ENCODE results near the gene NPHP4.

Gene NPHP4

GRCh38 chr1:5907966-5908365 lies 84.3 kb downstream of the NPHP4 start:
- no peak overlapping the region for H3K56ac ChIP-seq (ENCODE audit: low read length)
- H2BK5ac ChIP-seq (ENCODE audit: low read length) = no peak overlapping the region
- no peak overlapping the region for H3K23ac ChIP-seq (ENCODE audit: low read length)
- no peak overlapping the region for H3K4ac ChIP-seq (ENCODE audit: low read depth, low read length)
- no peak for DNase-seq
- no CpG with 5 or more reads among the region's 8 CpGs for WGBS (ENCODE audit: extremely low coverage, insufficient coverage, low lambda C conversion rate)
- H3K4me3 ChIP-seq (ENCODE audit: low read length) = no peak overlapping the region
- H3K18ac ChIP-seq (ENCODE audit: low read length) = no peak overlapping the region
- no peak overlapping the region for H3K9ac ChIP-seq (ENCODE audit: low read length)
- no peak overlapping the region for H3K4me2 ChIP-seq (ENCODE audit: low read length)
- H2AK5ac ChIP-seq (ENCODE audit: low read length) = no peak overlapping the region
- no peak overlapping the region for H4K5ac ChIP-seq (ENCODE audit: low read length)
- H4K8ac ChIP-seq (ENCODE audit: low read depth, low read length) = no peak overlapping the region
- no peaks in the 10 kb centered on the region for H3K79me1 ChIP-seq (ENCODE audit: low read length)
- H3K27me3 ChIP-seq (ENCODE audit: insufficient read depth, low read length, poor library complexity) = no peaks in the 10 kb centered on the region
- H3K27ac ChIP-seq (ENCODE audit: low read depth, low read length) = no peak overlapping the region
- H3K4me1 ChIP-seq (ENCODE audit: control insufficient read depth, low read depth, low read length) = no peaks in the 10 kb centered on the region
- no peak overlapping the region for H2BK120ac ChIP-seq (ENCODE audit: low read depth, low read length)
- no peak overlapping the region for H2BK15ac ChIP-seq (replicated peaks; ENCODE audit: low read depth)
- H3K36me3 ChIP-seq (ENCODE audit: control insufficient read depth, insufficient read depth, low read length) = no peaks in the 10 kb centered on the region
- no peaks in the 10 kb centered on the region for H3K79me2 ChIP-seq (ENCODE audit: control insufficient read depth, insufficient read depth, low read length)

GRCh38 chr1:5907386-5907785 lies 84.8 kb downstream of the NPHP4 start:
- no peak overlapping the region for H2AK5ac ChIP-seq (ENCODE audit: low read length)
- H3K36me3 ChIP-seq (ENCODE audit: control insufficient read depth, insufficient read depth, low read length) = no peaks in the 10 kb centered on the region
- no peak overlapping the region for H2BK120ac ChIP-seq (ENCODE audit: low read depth, low read length)
- no peak overlapping the region for H2BK5ac ChIP-seq (ENCODE audit: low read length)
- DNase-seq = no peak
- H3K56ac ChIP-seq (ENCODE audit: low read length) = no peak overlapping the region
- no peak overlapping the region for H3K4me2 ChIP-seq (ENCODE audit: low read length)
- H4K8ac ChIP-seq (ENCODE audit: low read depth, low read length) = no peak overlapping the region
- no peaks in the 10 kb centered on the region for H3K4me1 ChIP-seq (ENCODE audit: control insufficient read depth, low read depth, low read length)
- H3K27ac ChIP-seq (ENCODE audit: low read depth, low read length) = no peak overlapping the region
- no peak overlapping the region for H3K18ac ChIP-seq (ENCODE audit: low read length)
- no peaks in the 10 kb centered on the region for H3K79me2 ChIP-seq (ENCODE audit: control insufficient read depth, insufficient read depth, low read length)
- H4K5ac ChIP-seq (ENCODE audit: low read length) = no peak overlapping the region
- no CpG with 5 or more reads among the region's 11 CpGs for WGBS (ENCODE audit: extremely low coverage, insufficient coverage, low lambda C conversion rate)
- H3K9ac ChIP-seq (ENCODE audit: low read length) = no peak overlapping the region
- H3K79me1 ChIP-seq (ENCODE audit: low read length) = no peaks in the 10 kb centered on the region
- H3K4ac ChIP-seq (ENCODE audit: low read depth, low read length) = no peak overlapping the region
- no peak overlapping the region for H3K4me3 ChIP-seq (ENCODE audit: low read length)
- H3K27me3 ChIP-seq (ENCODE audit: insufficient read depth, low read length, poor library complexity) = no peaks in the 10 kb centered on the region
- H3K23ac ChIP-seq (ENCODE audit: low read length) = no peak overlapping the region
- no peak overlapping the region for H2BK15ac ChIP-seq (replicated peaks; ENCODE audit: low read depth)

- no peak overlapping the region for H4K5ac ChIP-seq (ENCODE audit: low read length)
- H3K4me1 ChIP-seq (ENCODE audit: control insufficient read depth, low read depth, low read length) = peaks cover 3% of the 10 kb centered on the region
- no peaks in the 10 kb centered on the region for H3K27me3 ChIP-seq (ENCODE audit: insufficient read depth, low read length, poor library complexity)
- H3K18ac ChIP-seq (ENCODE audit: low read length) = no peak overlapping the region
- no peak overlapping the region for H4K8ac ChIP-seq (ENCODE audit: low read depth, low read length)
- H3K4ac ChIP-seq (ENCODE audit: low read depth, low read length) = no peak overlapping the region
- no peaks in the 10 kb centered on the region for H3K79me1 ChIP-seq (ENCODE audit: low read length)
- no peak overlapping the region for H3K56ac ChIP-seq (ENCODE audit: low read length)
- H3K27ac ChIP-seq (ENCODE audit: low read depth, low read length) = no peak overlapping the region
- no peak overlapping the region for H2AK5ac ChIP-seq (ENCODE audit: low read length)
- no peak overlapping the region for H2BK120ac ChIP-seq (ENCODE audit: low read depth, low read length)
- WGBS (ENCODE audit: extremely low coverage, insufficient coverage, low lambda C conversion rate) = no CpG with 5 or more reads among the region's 12 CpGs
- H2BK15ac ChIP-seq (replicated peaks; ENCODE audit: low read depth) = no peak overlapping the region
- no peak overlapping the region for H3K9ac ChIP-seq (ENCODE audit: low read length)
- H3K4me2 ChIP-seq (ENCODE audit: low read length) = no peak overlapping the region
- no peak overlapping the region for H2BK5ac ChIP-seq (ENCODE audit: low read length)
- H3K36me3 ChIP-seq (ENCODE audit: control insufficient read depth, insufficient read depth, low read length) = no peaks in the 10 kb centered on the region
- no peak for DNase-seq
- H3K79me2 ChIP-seq (ENCODE audit: control insufficient read depth, insufficient read depth, low read length) = no peaks in the 10 kb centered on the region
- H3K4me3 ChIP-seq (ENCODE audit: low read length) = no peak overlapping the region
- H3K23ac ChIP-seq (ENCODE audit: low read length) = no peak overlapping the region
Observed at GRCh38 chr1:5906966-5907365, 85.3 kb downstream of the NPHP4 start.

- no peak overlapping the region for H3K4me3 ChIP-seq (ENCODE audit: low read length)
- no peak overlapping the region for H3K23ac ChIP-seq (ENCODE audit: low read length)
- H3K27me3 ChIP-seq (ENCODE audit: insufficient read depth, low read length, poor library complexity) = no peaks in the 10 kb centered on the region
- no peak overlapping the region for H2AK5ac ChIP-seq (ENCODE audit: low read length)
- H3K4me2 ChIP-seq (ENCODE audit: low read length) = no peak overlapping the region
- no peak overlapping the region for H2BK5ac ChIP-seq (ENCODE audit: low read length)
- H3K4me1 ChIP-seq (ENCODE audit: control insufficient read depth, low read depth, low read length) = peaks cover 7% of the 10 kb centered on the region
- no peak overlapping the region for H2BK120ac ChIP-seq (ENCODE audit: low read depth, low read length)
- no peak overlapping the region for H4K5ac ChIP-seq (ENCODE audit: low read length)
- no peak overlapping the region for H3K56ac ChIP-seq (ENCODE audit: low read length)
- H3K18ac ChIP-seq (ENCODE audit: low read length) = no peak overlapping the region
- no CpG with 5 or more reads among the region's 6 CpGs for WGBS (ENCODE audit: extremely low coverage, insufficient coverage, low lambda C conversion rate)
- DNase-seq = no peak
- H3K9ac ChIP-seq (ENCODE audit: low read length) = no peak overlapping the region
- no peaks in the 10 kb centered on the region for H3K79me2 ChIP-seq (ENCODE audit: control insufficient read depth, insufficient read depth, low read length)
- H3K27ac ChIP-seq (ENCODE audit: low read depth, low read length) = no peak overlapping the region
- H3K4ac ChIP-seq (ENCODE audit: low read depth, low read length) = no peak overlapping the region
- H2BK15ac ChIP-seq (replicated peaks; ENCODE audit: low read depth) = no peak overlapping the region
- no peaks in the 10 kb centered on the region for H3K36me3 ChIP-seq (ENCODE audit: control insufficient read depth, insufficient read depth, low read length)
- H3K79me1 ChIP-seq (ENCODE audit: low read length) = no peaks in the 10 kb centered on the region
- H4K8ac ChIP-seq (ENCODE audit: low read depth, low read length) = no peak overlapping the region
Observed at GRCh38 chr1:5906116-5906515, 86.1 kb downstream of the NPHP4 start.

- DNase-seq = no peak
- Histone ChIP-seq H3K79me2 (ENCODE audit: control insufficient read depth, insufficient read depth, low read length) (no peaks in the 10 kb centered on the region), H3K23ac (ENCODE audit: low read length) (no peak overlapping the region), H3K4me3 (ENCODE audit: low read length) (no peak overlapping the region), H3K56ac (ENCODE audit: low read length) (no peak overlapping the region), H4K8ac (ENCODE audit: low read depth, low read length) (no peak overlapping the region), H3K4ac (ENCODE audit: low read depth, low read length) (no peak overlapping the region), H2AK5ac (ENCODE audit: low read length) (no peak overlapping the region), H2BK15ac (replicated peaks; ENCODE audit: low read depth) (no peak overlapping the region), H3K36me3 (ENCODE audit: control insufficient read depth, insufficient read depth, low read length) (no peaks in the 10 kb centered on the region), H2BK5ac (ENCODE audit: low read length) (no peak overlapping the region), H3K79me1 (ENCODE audit: low read length) (no peaks in the 10 kb centered on the region), H3K27me3 (ENCODE audit: insufficient read depth, low read length, poor library complexity) (no peaks in the 10 kb centered on the region), H3K4me1 (ENCODE audit: control insufficient read depth, low read depth, low read length) (peaks cover 7% of the 10 kb centered on the region), H3K9ac (ENCODE audit: low read length) (no peak overlapping the region), H2BK120ac (ENCODE audit: low read depth, low read length) (no peak overlapping the region), H3K18ac (ENCODE audit: low read length) (no peak overlapping the region), H3K4me2 (ENCODE audit: low read length) (no peak overlapping the region), H3K27ac (ENCODE audit: low read depth, low read length) (no peak overlapping the region), H4K5ac (ENCODE audit: low read length) (no peak overlapping the region)
- WGBS (ENCODE audit: extremely low coverage, insufficient coverage, low lambda C conversion rate) = no CpG with 5 or more reads among the region's 12 CpGs
Observed at GRCh38 chr1:5905436-5905835, 86.8 kb downstream of the NPHP4 start.

- H3K4me3 ChIP-seq (ENCODE audit: low read length) = no peak overlapping the region
- H3K27me3 ChIP-seq (ENCODE audit: insufficient read depth, low read length, poor library complexity) = no peaks in the 10 kb centered on the region
- H3K79me2 ChIP-seq (ENCODE audit: control insufficient read depth, insufficient read depth, low read length) = no peaks in the 10 kb centered on the region
- no peak overlapping the region for H4K8ac ChIP-seq (ENCODE audit: low read depth, low read length)
- no peak overlapping the region for H4K5ac ChIP-seq (ENCODE audit: low read length)
- no peak overlapping the region for H3K56ac ChIP-seq (ENCODE audit: low read length)
- no peaks in the 10 kb centered on the region for H3K79me1 ChIP-seq (ENCODE audit: low read length)
- no peak for DNase-seq
- H3K4me1 ChIP-seq (ENCODE audit: control insufficient read depth, low read depth, low read length) = peaks cover 7% of the 10 kb centered on the region
- no peak overlapping the region for H3K4ac ChIP-seq (ENCODE audit: low read depth, low read length)
- H2AK5ac ChIP-seq (ENCODE audit: low read length) = no peak overlapping the region
- no CpG with 5 or more reads among the region's 12 CpGs for WGBS (ENCODE audit: extremely low coverage, insufficient coverage, low lambda C conversion rate)
- H3K27ac ChIP-seq (ENCODE audit: low read depth, low read length) = no peak overlapping the region
- H3K36me3 ChIP-seq (ENCODE audit: control insufficient read depth, insufficient read depth, low read length) = no peaks in the 10 kb centered on the region
- no peak overlapping the region for H3K4me2 ChIP-seq (ENCODE audit: low read length)
- H3K23ac ChIP-seq (ENCODE audit: low read length) = no peak overlapping the region
- H3K18ac ChIP-seq (ENCODE audit: low read length) = no peak overlapping the region
- H2BK15ac ChIP-seq (replicated peaks; ENCODE audit: low read depth) = no peak overlapping the region
- no peak overlapping the region for H3K9ac ChIP-seq (ENCODE audit: low read length)
- H2BK5ac ChIP-seq (ENCODE audit: low read length) = no peak overlapping the region
- no peak overlapping the region for H2BK120ac ChIP-seq (ENCODE audit: low read depth, low read length)
Observed at GRCh38 chr1:5904551-5904950, 87.7 kb downstream of the NPHP4 start.
